PC-3 (cell line): Measurements from ENCODE around the gene ARFGEF2. TPM values are rescaled to one million over a fixed set of nuclear protein-coding genes. Genes with fewer than 3 reads are reported as not detected.
"Not testable (repeated sequence)": the region's sequence is repeated elsewhere in the genome, so short reads cannot be mapped to it uniquely, and the experiment has no call there.

Experiments
- ATAC-seq: fragments of 200-7000 bp; cut with Tn5 transposase; 2 replicates; pipeline ENCODE4 v1.9.1; 2020; ENCODE audit warnings: mild to moderate bottlenecking, moderate library complexity
- BruUV-seq: library from RNA; stranded (reverse); fragments of 400-500 nt; replicated peaks from 2 replicates; lab custom pipeline; 2021; lab: Mats Ljungman, UMichigan
- CTCF ChIA-PET: fragments of 300-600 bp; sonication (Branson Sonifier 250); formaldehyde crosslinking; loops from one replicate; lab custom pipeline; 2022; ENCODE audit warnings: antibody characterized with exemption; lab: Charles Lee
- POLR2A ChIA-PET: fragments of 300-600 bp; sonication (Branson Sonifier 250); formaldehyde crosslinking; loops from one replicate; lab custom pipeline; 2022; ENCODE audit warnings: antibody characterized with exemption; ENCODE audit not compliant: unreplicated experiment; lab: Charles Lee
- DNase-seq: peaks from one replicate; pipeline ENCODE4 v3.0.0-alpha.2; 2015
- H2AFZ ChIP-seq: fragments of 300-600 bp; sonication (generic); 2 replicates; pipeline ENCODE4 v1.6.0; 2016; ENCODE audit warnings: antibody characterized with exemption, low read length
- H3F3A ChIP-seq: fragments of 300-600 bp; sonication (generic); one replicate; pipeline ENCODE4 v1.6.0; 2017; ENCODE audit warnings: antibody characterized with exemption, low read length, control low read depth, mild to moderate bottlenecking; ENCODE audit not compliant: unreplicated experiment
- H3K27ac ChIP-seq: fragments of 300-600 bp; sonication (generic); 2 replicates; pipeline ENCODE4 v1.5.1; 2016; ENCODE audit warnings: mild to moderate bottlenecking, low read length
- H3K27me3 ChIP-seq: fragments of 300-600 bp; sonication (generic); 2 replicates; pipeline ENCODE4 v1.6.1; 2016; ENCODE audit warnings: low read length, mixed read lengths
- H3K36me3 ChIP-seq: fragments of 300-600 bp; sonication (generic); 2 replicates; pipeline ENCODE4 v1.6.1; 2016; ENCODE audit warnings: low read depth, mixed run types, low read length, mixed read lengths
- H3K4me1 ChIP-seq: fragments of 300-600 bp; sonication (generic); 2 replicates; pipeline ENCODE4 v1.5.1; 2016; ENCODE audit warnings: low read length; ENCODE audit not compliant: insufficient read depth
- H3K4me2 ChIP-seq: fragments of 300-600 bp; sonication (generic); 2 replicates; pipeline ENCODE4 v1.6.0; 2016; ENCODE audit warnings: low read length
- H3K4me3 ChIP-seq: fragments of 300-600 bp; sonication (generic); 2 replicates; pipeline ENCODE4 v1.5.1; 2016; ENCODE audit warnings: mild to moderate bottlenecking, low read length, mixed read lengths
- H3K79me2 ChIP-seq: fragments of 300-600 bp; sonication (generic); 2 replicates; pipeline ENCODE4 v1.6.1; 2017; ENCODE audit warnings: low read length, mixed read lengths
- H3K9ac ChIP-seq: fragments of 300-600 bp; sonication (generic); 2 replicates; pipeline ENCODE4 v1.6.0; 2016; ENCODE audit warnings: mild to moderate bottlenecking, low read length
- H3K9me2 ChIP-seq: fragments of 300-600 bp; sonication (generic); replicated peaks from 2 replicates; pipeline ENCODE4 v1.6.1; 2016; ENCODE audit warnings: mixed run types, low read length, mixed read lengths
- H3K9me3 ChIP-seq: fragments of 300-600 bp; sonication (generic); 2 replicates; pipeline ENCODE4 v1.6.1; 2016; ENCODE audit warnings: low read length, mixed read lengths
- H4K20me1 ChIP-seq: fragments of 300-600 bp; sonication (generic); 2 replicates; pipeline ENCODE4 v1.6.1; 2016; ENCODE audit warnings: low read length, mixed read lengths
- EZH2 ChIP-seq: fragments of 300-600 bp; sonication (generic); IDR thresholded peaks from one replicate; pipeline ENCODE4 v1.6.1; 2017; ENCODE audit warnings: antibody characterized with exemption, mild to moderate bottlenecking, low read length; ENCODE audit not compliant: unreplicated experiment
- intact Hi-C: fragments of 100-400 bp; cut with micrococcal nuclease; formaldehyde crosslinking; loops from 2 replicates; pipeline ENCODE4 v1.9.0; 2023
- total RNA-seq: library from RNA; depleted of rRNA; stranded (reverse); fragments of >200 nt; gene quantifications from 2 replicates; pipeline ENCODE4 v1.2.3, GENCODE V29; 2014
- TF ChIP-seq, protein P1 (sequence below): fragments of 300-600 bp; sonication (generic); conservative IDR thresholded peaks from 2 replicates; pipeline ENCODE4 v1.5.1; 2017; ENCODE audit warnings: antibody characterized with exemption, low read depth, mild to moderate bottlenecking, low read length

ARFGEF2 gene
- total RNA-seq, 1 experiment from 2014 or later: 33.5 TPM

DNA sequence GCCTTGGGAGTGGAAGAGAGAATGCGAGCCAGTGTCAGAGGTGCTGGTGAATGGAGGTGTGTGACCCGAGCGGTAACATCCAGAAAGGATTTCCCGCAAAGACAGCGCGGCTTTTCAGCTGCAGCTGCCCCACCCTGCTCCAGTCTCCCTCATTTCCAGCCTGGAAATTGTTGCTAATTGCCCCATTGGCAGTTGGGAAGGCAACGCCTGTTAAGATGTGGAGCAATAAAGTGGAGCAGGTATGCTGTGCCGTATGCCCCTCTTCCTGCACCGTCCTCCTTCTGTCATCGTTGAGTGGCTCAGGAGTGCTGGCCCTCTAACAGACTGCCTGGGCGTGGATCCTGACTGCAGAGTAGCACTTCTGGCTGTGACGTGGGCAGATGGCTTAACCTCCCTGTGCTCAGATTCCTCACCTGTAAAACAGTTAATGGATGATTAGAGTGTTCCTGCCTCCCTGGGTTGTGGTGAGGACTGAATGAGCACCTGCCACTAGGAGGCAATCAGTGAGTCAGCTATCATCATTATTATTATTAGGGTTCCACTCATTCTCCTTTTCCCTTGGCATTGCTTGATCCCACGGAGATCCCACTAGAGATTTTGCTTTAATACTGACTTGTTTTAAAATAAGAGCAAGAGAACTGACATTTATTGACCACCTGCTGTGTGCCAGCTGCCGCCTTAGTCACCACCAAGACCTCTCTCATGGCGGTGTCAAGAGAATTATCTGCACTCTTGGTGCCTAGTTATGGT is 11.7 kb downstream of the ARFGEF2 start:
- Histone ChIP-seq H3K27me3 (no peaks in the 10 kb centered on the region), H3K9ac (no peak overlapping the region), H3K9me3 (no peaks in the 10 kb centered on the region), H3K36me3 (no peaks in the 10 kb centered on the region), H3K4me2 (no peak overlapping the region), H3K9me2 (no peaks in the 10 kb centered on the region), H3F3A (no peaks in the 10 kb centered on the region), H3K4me1 (no peaks in the 10 kb centered on the region), H3K4me3 (no peak overlapping the region), H4K20me1 (peaks cover 49% of the 10 kb centered on the region), H2AFZ (no peak overlapping the region), H3K79me2 (peaks cover 74% of the 10 kb centered on the region), H3K27ac (no peak overlapping the region)
- ATAC-seq (peak; percentile 18; the same call in 1 of the 2 replicates), DNase-seq (no peak)
- intact Hi-C loops: no loop called here
- no peak for TF ChIP-seq EZH2
- TF ChIP-seq, protein P1, sequence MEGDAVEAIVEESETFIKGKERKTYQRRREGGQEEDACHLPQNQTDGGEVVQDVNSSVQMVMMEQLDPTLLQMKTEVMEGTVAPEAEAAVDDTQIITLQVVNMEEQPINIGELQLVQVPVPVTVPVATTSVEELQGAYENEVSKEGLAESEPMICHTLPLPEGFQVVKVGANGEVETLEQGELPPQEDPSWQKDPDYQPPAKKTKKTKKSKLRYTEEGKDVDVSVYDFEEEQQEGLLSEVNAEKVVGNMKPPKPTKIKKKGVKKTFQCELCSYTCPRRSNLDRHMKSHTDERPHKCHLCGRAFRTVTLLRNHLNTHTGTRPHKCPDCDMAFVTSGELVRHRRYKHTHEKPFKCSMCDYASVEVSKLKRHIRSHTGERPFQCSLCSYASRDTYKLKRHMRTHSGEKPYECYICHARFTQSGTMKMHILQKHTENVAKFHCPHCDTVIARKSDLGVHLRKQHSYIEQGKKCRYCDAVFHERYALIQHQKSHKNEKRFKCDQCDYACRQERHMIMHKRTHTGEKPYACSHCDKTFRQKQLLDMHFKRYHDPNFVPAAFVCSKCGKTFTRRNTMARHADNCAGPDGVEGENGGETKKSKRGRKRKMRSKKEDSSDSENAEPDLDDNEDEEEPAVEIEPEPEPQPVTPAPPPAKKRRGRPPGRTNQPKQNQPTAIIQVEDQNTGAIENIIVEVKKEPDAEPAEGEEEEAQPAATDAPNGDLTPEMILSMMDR: peak; percentile 46; the same call in 1 of the 2 replicates
- POLR2A ChIA-PET: no interaction called here
- BruUV-seq: no TSS peak
- CTCF ChIA-PET: no interaction called here

DNA sequence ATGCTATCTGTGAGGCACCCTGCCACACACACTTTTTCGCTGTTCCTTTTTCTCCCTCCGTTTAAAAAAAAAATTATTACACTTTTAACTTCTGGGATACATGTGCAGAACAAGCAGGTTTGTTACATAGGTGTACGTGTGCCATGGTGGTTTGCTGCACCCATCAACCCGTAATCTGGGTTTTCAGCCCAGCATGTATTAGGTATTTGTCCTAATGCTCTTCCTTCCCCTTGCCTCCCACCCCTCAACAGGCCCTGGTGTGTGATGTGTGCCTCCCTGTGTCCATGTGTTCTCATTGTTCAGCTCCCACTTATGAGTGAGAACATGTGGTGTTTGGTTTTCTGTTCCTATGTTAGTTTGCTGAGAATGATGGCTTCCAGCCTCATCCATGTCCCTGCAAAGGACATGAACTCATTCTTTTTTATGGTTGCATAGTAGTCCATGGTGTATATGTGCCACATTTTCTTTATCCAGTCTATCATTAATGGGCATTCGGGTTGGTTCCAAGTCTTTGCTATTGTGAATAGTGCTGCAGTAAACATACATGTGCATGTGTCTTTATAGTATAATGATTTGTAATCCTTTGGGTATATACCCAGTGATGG is 12.9 kb downstream of the ARFGEF2 start:
- Histone ChIP-seq H3K79me2 (peaks cover 75% of the 10 kb centered on the region), H4K20me1 (peaks cover 42% of the 10 kb centered on the region)
- H3F3A ChIP-seq, POLR2A ChIA-PET, DNase-seq, H2AFZ ChIP-seq, H3K4me3 ChIP-seq, H3K4me2 ChIP-seq, CTCF ChIA-PET, H3K27ac ChIP-seq, H3K36me3 ChIP-seq, ATAC-seq, intact Hi-C loops, H3K9ac ChIP-seq, H3K27me3 ChIP-seq, H3K9me3 ChIP-seq, H3K4me1 ChIP-seq, H3K9me2 ChIP-seq, BruUV-seq: not testable (repeated sequence)

GRCh38 chr20:48934966-48935365 is 13.5 kb downstream of the ARFGEF2 start:
- intact Hi-C loops, POLR2A ChIA-PET, H3K4me2 ChIP-seq, H3K27me3 ChIP-seq, H3K4me3 ChIP-seq, H3K9ac ChIP-seq, H3K4me1 ChIP-seq, H3F3A ChIP-seq, BruUV-seq, ATAC-seq, H2AFZ ChIP-seq, H3K9me3 ChIP-seq, H3K36me3 ChIP-seq, CTCF ChIA-PET, H3K9me2 ChIP-seq, DNase-seq, H3K27ac ChIP-seq: not testable (repeated sequence)
- H3K79me2 ChIP-seq: peaks cover 75% of the 10 kb centered on the region
- peaks cover 42% of the 10 kb centered on the region; the same call in 1 of the 2 replicates for H4K20me1 ChIP-seq

- H3K4me2 ChIP-seq, DNase-seq, H2AFZ ChIP-seq, POLR2A ChIA-PET, CTCF ChIA-PET, BruUV-seq, H3F3A ChIP-seq, H3K4me1 ChIP-seq, H3K36me3 ChIP-seq, H3K27ac ChIP-seq, H3K9me3 ChIP-seq, intact Hi-C loops, H3K9ac ChIP-seq, H3K4me3 ChIP-seq, H3K27me3 ChIP-seq, H3K9me2 ChIP-seq, ATAC-seq: not testable (repeated sequence)
- Histone ChIP-seq H4K20me1 (peaks cover 35% of the 10 kb centered on the region), H3K79me2 (peaks cover 74% of the 10 kb centered on the region)
Observed at GRCh38 chr20:48936178-48936577, 14.7 kb downstream of the ARFGEF2 start.
